ENCODE results near the gene NOD1.

DNA sequence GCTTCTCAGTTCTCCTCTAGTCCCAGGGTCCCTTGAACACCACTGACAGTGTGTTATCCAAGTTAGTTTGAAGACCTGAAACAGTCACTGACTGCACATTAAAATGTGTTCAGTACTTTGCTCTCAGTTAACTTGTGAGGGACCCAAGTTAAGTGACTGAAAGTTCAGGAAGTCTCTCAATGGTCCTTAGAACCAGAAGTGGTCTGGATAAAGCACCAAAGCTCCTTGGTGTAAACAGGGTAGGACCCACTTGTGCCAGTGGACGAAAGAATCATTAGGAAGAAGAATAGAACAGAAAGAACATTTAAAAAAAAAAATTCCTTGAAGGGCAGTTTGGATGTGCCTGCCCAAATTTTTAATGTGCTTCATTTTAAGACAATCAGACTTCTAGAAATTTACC lies 45.1 kb downstream of the NOD1 start:
- TF ChIP-seq EZH2 (IDR thresholded peaks at IDR 0.05) (no peak), POLR2AphosphoS5 (IDR thresholded peaks at IDR 0.05; ENCODE audit: borderline replicate concordance, low read depth, low read length) (no peak), FOXP2 (optimal IDR thresholded peaks at IDR 0.05; ENCODE audit: control extremely low read depth, extremely low read length, insufficient read depth) (no peak)

Measured in SK-N-MC (cell line).